A673 (cell line): ENCODE data around the gene SLF2.

ENCODE experiments used
- CTCF ChIP-seq: fragments of 300-800, 200-600 bp; sonication (generic); conservative IDR thresholded peaks from 2 replicates; pipeline ENCODE4 v1.5.1; 2017; ENCODE audit warnings: low read depth, mild to moderate bottlenecking, antibody characterized with exemption, low read length, moderate library complexity, mixed read lengths
- EZH2 ChIP-seq: fragments of 200-600 bp; sonication (generic); IDR thresholded peaks from 2 replicates; pipeline ENCODE4 v1.6.1; 2017; ENCODE audit warnings: borderline replicate concordance, low read depth, mild to moderate bottlenecking, mixed read lengths, antibody characterized with exemption, low read length; ENCODE audit not compliant: poor library complexity, severe bottlenecking

DNA sequence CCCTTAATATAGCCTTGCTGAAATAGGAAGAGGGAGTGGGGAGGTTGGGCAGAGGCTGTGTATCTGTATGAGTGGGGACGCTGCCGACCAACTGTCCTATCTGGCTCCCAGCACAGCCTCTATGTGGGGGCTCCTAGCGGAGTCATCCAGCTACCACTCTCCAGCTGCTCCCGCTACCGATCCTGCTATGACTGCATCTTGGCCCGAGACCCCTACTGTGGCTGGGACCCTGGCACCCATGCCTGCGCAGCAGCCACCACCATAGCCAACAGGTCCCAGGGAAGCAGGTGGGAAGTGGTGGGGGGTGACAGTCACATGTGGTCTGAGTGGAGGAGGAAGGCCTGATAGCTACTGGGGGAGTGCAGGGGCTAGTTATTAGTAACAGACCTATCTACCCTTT, 67.9 kb downstream of the SLF2 start:
- no peak for TF ChIP-seq CTCF
- no peak for TF ChIP-seq EZH2
